Upper lobe of left lung (tissue), 6 donors: ENCODE results near the gene NEO1. TPM values are rescaled to one million over a fixed set of nuclear protein-coding genes. Genes with fewer than 3 reads are reported as not detected.

Experiments used
- ATAC-seq, 2 donors: fragments of 200-7000 bp; cut with Tn5 transposase; one replicate each; pipeline ENCODE4 v1.9.1; 2022; ENCODE audit warnings: mild to moderate bottlenecking in 2 of 2, moderate library complexity in 2 of 2; ENCODE audit not compliant: low FRiP score in 2 of 2
- DNase-seq, 2 donors: peaks; one replicate each; pipeline ENCODE4 v3.0.0-alpha.2; 2019 to 2020
- H3K27ac ChIP-seq, 4 donors: fragments of 200-600 bp; sonication (generic); one replicate each; pipeline ENCODE4 v1.5.1; 2016 to 2019
- H3K27me3 ChIP-seq, 4 donors: fragments of 200-600 bp; sonication (generic); one replicate each; pipeline ENCODE4 v1.5.1; 2017 to 2019
- H3K36me3 ChIP-seq, 4 donors: fragments of 200-600 bp; sonication (generic); one replicate each; pipeline ENCODE4 v1.5.1; 2016 to 2019
- H3K4me1 ChIP-seq, 4 donors: fragments of 200-600 bp; sonication (generic); one replicate each; pipeline ENCODE4 v1.5.1; 2018 to 2019
- H3K4me3 ChIP-seq, 4 donors: fragments of 200-600 bp; sonication (generic); one replicate each; pipeline ENCODE4 v1.5.1; 2017 to 2019; ENCODE audit warnings: mild to moderate bottlenecking in 2 of 4, moderate library complexity in 1 of 4
- H3K9me3 ChIP-seq, 4 donors: fragments of 200-600 bp; sonication (generic); one replicate each; pipeline ENCODE4 v1.5.1; 2018 to 2019
- CTCF ChIP-seq, 6 experiments: fragments of 450-650 bp in 4 of 6; fragments of 200-600 bp in 2 of 6; sonication (generic) in 2 of 6; IDR thresholded peaks; one replicate each; pipeline ENCODE4 v1.5.1; 2016 to 2019; ENCODE audit warnings: antibody characterized with exemption in 6 of 6
- EP300 ChIP-seq, 4 donors: sonication (generic); formaldehyde crosslinking; IDR thresholded peaks; one replicate each; pipeline ENCODE4 v1.5.1; 2017; ENCODE audit warnings: antibody characterized with exemption in 4 of 4, control low read depth in 2 of 4
- POLR2A ChIP-seq, 4 donors: fragments of 450-650 bp; IDR thresholded peaks; one replicate each; pipeline ENCODE4 v1.5.1; 2016 to 2017; ENCODE audit warnings: antibody characterized with exemption in 4 of 4, mild to moderate bottlenecking in 2 of 4
- POLR2AphosphoS5 ChIP-seq, 2 donors: sonication (generic); formaldehyde crosslinking; IDR thresholded peaks; one replicate each; pipeline ENCODE4 v1.5.1; 2017; ENCODE audit warnings: antibody characterized with exemption in 2 of 2
- whole genome bisulfite sequencing, 2 donors: methylation state at CpG; one replicate each; pipeline ENCODE4 v1.1.5; 2017 to 2018; 5-methylcytosine and 5-hydroxymethylcytosine counted together
- total RNA-seq, 6 donors: library from RNA; depleted of rRNA in 4 of 6; stranded (reverse); fragments of >200 nt in 4 of 6; gene quantifications; one replicate each; pipeline versions ENCODE4 v1.1.0 to v1.2.1, GENCODE V29; 2016 to 2021
- donor health status: DM: no; HTN: no; CAD: no; lungs with moderate emphysema.
- donor health status: DM: no; HTN: yes; CAD: no; lungs with severe emphysema.

NEO1 gene
- total RNA-seq, 6 donors from 2014 or later: 14.7 to 37.5 (median 28.2) TPM

GRCh38 chr15:73246439-73246838 is 194.2 kb downstream of the NEO1 start:
- Histone ChIP-seq H3K27me3 (no peaks in the 10 kb centered on the region), H3K9me3 (no peaks in the 10 kb centered on the region), H3K36me3 (peaks cover 0 to 19% (median 3%) of the 10 kb centered on the region in 4 donors), H3K27ac (no peak overlapping the region), H3K4me3 (no peak overlapping the region), H3K4me1 (no peaks in the 10 kb centered on the region)
- ATAC-seq (no peak), DNase-seq (no peak)
- TF ChIP-seq EP300 (IDR thresholded peaks at IDR 0.05) (no peak), POLR2A (IDR thresholded peaks at IDR 0.05) (no peak), CTCF (IDR thresholded peaks at IDR 0.05) (no peak), POLR2AphosphoS5 (IDR thresholded peaks at IDR 0.05) (no peak)

GRCh38 chr15:73246898-73247297 is 194.6 kb downstream of the NEO1 start:
- Histone ChIP-seq H3K9me3 (no peaks in the 10 kb centered on the region), H3K36me3 (peaks cover 0 to 19% (median 3%) of the 10 kb centered on the region in 4 donors), H3K27me3 (no peaks in the 10 kb centered on the region), H3K4me1 (no peaks in the 10 kb centered on the region), H3K4me3 (no peak overlapping the region), H3K27ac (no peak overlapping the region)
- ATAC-seq: no peak
- no peak for DNase-seq
- 89 to 97% methylated on average over 1 of the region's 1 CpG for WGBS, 2 donors
- TF ChIP-seq CTCF (IDR thresholded peaks at IDR 0.05) (no peak), POLR2AphosphoS5 (IDR thresholded peaks at IDR 0.05) (no peak), POLR2A (IDR thresholded peaks at IDR 0.05) (no peak), EP300 (IDR thresholded peaks at IDR 0.05) (no peak)

- TF ChIP-seq CTCF (IDR thresholded peaks at IDR 0.05) (no peak), POLR2AphosphoS5 (IDR thresholded peaks at IDR 0.05) (no peak), POLR2A (IDR thresholded peaks at IDR 0.05) (no peak), EP300 (IDR thresholded peaks at IDR 0.05) (no peak)
- DNase-seq (no peak), ATAC-seq (no peak)
- WGBS, 2 donors: 68 to 76% methylated on average over 1 of the region's 1 CpG
- no peaks in the 10 kb centered on the region for H3K27me3 ChIP-seq
- no peak overlapping the region for H3K27ac ChIP-seq
- H3K36me3 ChIP-seq: peaks cover 0 to 19% (median 3%) of the 10 kb centered on the region in 4 donors
- H3K4me1 ChIP-seq: no peaks in the 10 kb centered on the region
- H3K9me3 ChIP-seq: no peaks in the 10 kb centered on the region
- H3K4me3 ChIP-seq: no peak overlapping the region
These were observed 195.1 kb downstream of the NEO1 start for GRCh38 chr15:73247331-73247730.

GRCh38 chr15:73249499-73249898 is 197.2 kb downstream of the NEO1 start:
- H3K27me3 ChIP-seq: no peaks in the 10 kb centered on the region
- no peak overlapping the region for H3K4me3 ChIP-seq
- 88 to 89% methylated on average over 4 of the region's 4 CpGs for WGBS, 2 donors
- H3K9me3 ChIP-seq: no peaks in the 10 kb centered on the region
- peaks cover 0 to 15% (median 3%) of the 10 kb centered on the region in 4 donors for H3K36me3 ChIP-seq
- ATAC-seq: no peak
- no peak for TF ChIP-seq EP300 (IDR thresholded peaks at IDR 0.05)
- TF ChIP-seq CTCF (IDR thresholded peaks at IDR 0.05): no peak
- no peak for TF ChIP-seq POLR2AphosphoS5 (IDR thresholded peaks at IDR 0.05)
- TF ChIP-seq POLR2A (IDR thresholded peaks at IDR 0.05): no peak
- no peaks in the 10 kb centered on the region for H3K4me1 ChIP-seq
- DNase-seq: no peak
- H3K27ac ChIP-seq: no peak overlapping the region

- DNase-seq: no peak
- no peak overlapping the region for H3K4me3 ChIP-seq
- no peaks in the 10 kb centered on the region for H3K27me3 ChIP-seq
- no peaks in the 10 kb centered on the region for H3K4me1 ChIP-seq
- H3K36me3 ChIP-seq: peaks cover 0 to 31% (median 15%) of the 10 kb centered on the region in 4 donors
- no peak for ATAC-seq
- WGBS, 2 donors: 96 to 98% methylated on average over 6 of the region's 6 CpGs
- H3K27ac ChIP-seq: no peak overlapping the region
- TF ChIP-seq POLR2A (IDR thresholded peaks at IDR 0.05) (no peak), POLR2AphosphoS5 (IDR thresholded peaks at IDR 0.05) (no peak), CTCF (IDR thresholded peaks at IDR 0.05) (no peak), EP300 (IDR thresholded peaks at IDR 0.05) (no peak)
- no peaks in the 10 kb centered on the region for H3K9me3 ChIP-seq
These were observed 202.3 kb downstream of the NEO1 start for GRCh38 chr15:73254598-73254997.
